Measurements from ENCODE around the gene MRFAP1L1. TPM values are rescaled to one million over a fixed set of nuclear protein-coding genes. Genes with fewer than 3 reads are reported as not detected.
A peak's percentile ranks its signal among the peaks of the same experiment; 100 is the strongest.

MRFAP1L1 gene
- total RNA-seq, 1 donor from 2014 or later, result 36.8 TPM

DNA sequence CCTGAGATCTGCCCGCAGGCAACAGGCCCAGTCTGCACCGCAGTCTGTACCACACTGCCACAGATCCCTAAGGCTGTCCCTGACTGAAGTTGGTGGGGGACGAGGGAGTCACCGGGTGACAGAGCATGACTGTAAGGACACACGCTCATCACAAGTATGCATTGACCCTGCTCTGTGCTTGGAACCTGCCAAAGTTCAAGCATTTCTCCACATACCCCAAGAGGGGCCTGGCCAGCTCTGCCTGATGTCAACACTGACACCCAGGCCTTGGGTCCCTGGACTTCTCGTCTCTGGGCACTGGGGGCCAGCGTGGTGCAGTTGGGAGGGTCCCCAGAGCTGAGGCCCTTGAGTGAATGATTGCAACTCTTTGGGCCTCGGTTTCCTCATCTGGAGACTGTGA is 14.2 kb upstream of the MRFAP1L1 start:
- Mint-ChIP-seq H3K27me3 (ENCODE audit: low read depth, unreplicated experiment) (no peaks in the 10 kb centered on the region), H3K36me3 (ENCODE audit: low read depth, unreplicated experiment) (peaks cover 1% of the 10 kb centered on the region), H3K27ac (ENCODE audit: unreplicated experiment) (no peak overlapping the region), H3K9me3 (ENCODE audit: unreplicated experiment) (no peaks in the 10 kb centered on the region), H3K4me1 (ENCODE audit: low read depth, unreplicated experiment) (peaks cover 11% of the 10 kb centered on the region), H3K4me3 (ENCODE audit: unreplicated experiment) (no peak overlapping the region)
- Histone ChIP-seq H3K4me3 (ENCODE audit: insufficient read depth, low read depth, low read length) (no peak overlapping the region), H4K20me1 (ENCODE audit: insufficient read depth, low read length) (peaks cover 9% of the 10 kb centered on the region), H3K4me1 (ENCODE audit: insufficient read depth, low read length) (peaks cover 23% of the 10 kb centered on the region), H3K36me3 (ENCODE audit: insufficient read depth, low read length) (no peaks in the 10 kb centered on the region), H3K4me2 (ENCODE audit: low read length) (no peak overlapping the region), H2AFZ (ENCODE audit: low read depth, low read length) (peak overlapping the region; percentile 85), H3K9ac (ENCODE audit: low read length) (peak overlapping the region; percentile 9), H3K9me3 (ENCODE audit: insufficient read depth, low read depth, low read length) (no peaks in the 10 kb centered on the region), H3K79me2 (ENCODE audit: insufficient read depth, low read length) (no peaks in the 10 kb centered on the region), H3K27ac (ENCODE audit: low read depth, low read length) (no peak overlapping the region), H3K27me3 (ENCODE audit: insufficient read depth, low read length) (no peaks in the 10 kb centered on the region)
- DNase-seq (ENCODE audit: low read depth) (no peak), FAIRE-seq (no peak)
- TF ChIP-seq, protein P1, sequence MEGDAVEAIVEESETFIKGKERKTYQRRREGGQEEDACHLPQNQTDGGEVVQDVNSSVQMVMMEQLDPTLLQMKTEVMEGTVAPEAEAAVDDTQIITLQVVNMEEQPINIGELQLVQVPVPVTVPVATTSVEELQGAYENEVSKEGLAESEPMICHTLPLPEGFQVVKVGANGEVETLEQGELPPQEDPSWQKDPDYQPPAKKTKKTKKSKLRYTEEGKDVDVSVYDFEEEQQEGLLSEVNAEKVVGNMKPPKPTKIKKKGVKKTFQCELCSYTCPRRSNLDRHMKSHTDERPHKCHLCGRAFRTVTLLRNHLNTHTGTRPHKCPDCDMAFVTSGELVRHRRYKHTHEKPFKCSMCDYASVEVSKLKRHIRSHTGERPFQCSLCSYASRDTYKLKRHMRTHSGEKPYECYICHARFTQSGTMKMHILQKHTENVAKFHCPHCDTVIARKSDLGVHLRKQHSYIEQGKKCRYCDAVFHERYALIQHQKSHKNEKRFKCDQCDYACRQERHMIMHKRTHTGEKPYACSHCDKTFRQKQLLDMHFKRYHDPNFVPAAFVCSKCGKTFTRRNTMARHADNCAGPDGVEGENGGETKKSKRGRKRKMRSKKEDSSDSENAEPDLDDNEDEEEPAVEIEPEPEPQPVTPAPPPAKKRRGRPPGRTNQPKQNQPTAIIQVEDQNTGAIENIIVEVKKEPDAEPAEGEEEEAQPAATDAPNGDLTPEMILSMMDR (IDR thresholded peaks at IDR 0.05; ENCODE audit: insufficient read depth, low read depth, low read length), result no peak
- no peak for TF ChIP-seq EZH2 (IDR thresholded peaks at IDR 0.05; ENCODE audit: insufficient read depth, low read length)

DNA sequence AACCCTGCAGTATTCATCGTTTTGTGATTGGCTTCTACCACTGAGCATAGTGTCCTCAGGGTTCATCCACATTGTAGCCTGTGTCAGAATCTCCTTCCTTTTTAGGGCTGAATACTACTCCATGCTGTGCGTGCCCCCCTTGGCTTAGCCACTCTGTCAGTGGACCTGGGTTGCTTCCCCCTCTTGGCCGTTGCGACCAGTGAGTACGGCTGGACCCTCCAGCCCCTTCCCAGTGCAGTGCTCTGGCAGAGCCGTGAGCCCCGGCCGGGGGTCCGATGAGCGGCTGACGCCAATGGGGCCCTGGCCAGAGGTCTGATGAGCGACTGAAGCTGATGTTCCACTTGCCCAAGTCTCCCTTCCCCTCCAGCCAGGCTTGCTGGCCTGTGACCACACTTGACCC is 13.2 kb upstream of the MRFAP1L1 start:
- no peak overlapping the region for H3K27ac Mint-ChIP-seq (ENCODE audit: unreplicated experiment)
- H3K4me1 ChIP-seq (ENCODE audit: insufficient read depth, low read length), result peaks cover 23% of the 10 kb centered on the region
- FAIRE-seq (no peak), DNase-seq (ENCODE audit: low read depth) (no peak)
- no peaks in the 10 kb centered on the region for H3K27me3 Mint-ChIP-seq (ENCODE audit: low read depth, unreplicated experiment)
- H2AFZ ChIP-seq (ENCODE audit: low read depth, low read length), result no peak overlapping the region
- TF ChIP-seq EZH2 (IDR thresholded peaks at IDR 0.05; ENCODE audit: insufficient read depth, low read length), result no peak
- TF ChIP-seq, protein P1 (IDR thresholded peaks at IDR 0.05; ENCODE audit: insufficient read depth, low read depth, low read length), result no peak
- no peak overlapping the region for H3K9ac ChIP-seq (ENCODE audit: low read length)
- H3K79me2 ChIP-seq (ENCODE audit: insufficient read depth, low read length), result peaks cover 7% of the 10 kb centered on the region
- H3K4me1 Mint-ChIP-seq (ENCODE audit: low read depth, unreplicated experiment), result peaks cover 13% of the 10 kb centered on the region
- no peaks in the 10 kb centered on the region for H3K36me3 ChIP-seq (ENCODE audit: insufficient read depth, low read length)
- no peak overlapping the region for H3K27ac ChIP-seq (ENCODE audit: low read depth, low read length)
- H3K27me3 ChIP-seq (ENCODE audit: insufficient read depth, low read length), result no peaks in the 10 kb centered on the region
- H3K9me3 Mint-ChIP-seq (ENCODE audit: unreplicated experiment), result no peaks in the 10 kb centered on the region
- H3K36me3 Mint-ChIP-seq (ENCODE audit: low read depth, unreplicated experiment), result peaks cover 2% of the 10 kb centered on the region
- H3K9me3 ChIP-seq (ENCODE audit: insufficient read depth, low read depth, low read length), result no peaks in the 10 kb centered on the region
- no peak overlapping the region for H3K4me3 ChIP-seq (ENCODE audit: insufficient read depth, low read depth, low read length)
- no peak overlapping the region for H3K4me2 ChIP-seq (ENCODE audit: low read length)
- H4K20me1 ChIP-seq (ENCODE audit: insufficient read depth, low read length), result peaks cover 16% of the 10 kb centered on the region
- H3K4me3 Mint-ChIP-seq (ENCODE audit: unreplicated experiment), result no peak overlapping the region

DNA sequence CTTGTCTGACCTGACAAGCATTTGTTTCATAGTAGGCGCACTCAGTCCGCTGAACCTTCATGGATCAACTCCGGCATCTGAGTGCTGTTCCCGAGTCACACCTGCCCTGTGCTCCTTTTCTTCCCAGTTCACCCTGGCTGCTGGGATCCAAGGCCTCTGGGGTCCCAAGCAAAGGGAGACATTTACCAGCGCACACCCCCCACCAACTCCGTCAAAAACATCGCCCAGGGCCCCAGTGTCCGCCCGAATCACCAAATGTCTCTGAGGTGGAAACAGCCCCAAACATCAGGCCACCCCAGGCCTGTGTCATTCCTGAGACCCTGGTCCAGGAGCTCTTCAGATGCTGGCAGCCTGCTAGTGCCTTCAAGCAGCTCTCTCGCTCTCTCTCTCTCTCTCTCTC is 11.5 kb upstream of the MRFAP1L1 start:
- Histone ChIP-seq H4K20me1 (ENCODE audit: insufficient read depth, low read length) (peaks cover 28% of the 10 kb centered on the region), H2AFZ (ENCODE audit: low read depth, low read length) (no peak overlapping the region), H3K79me2 (ENCODE audit: insufficient read depth, low read length) (peaks cover 24% of the 10 kb centered on the region), H3K4me1 (ENCODE audit: insufficient read depth, low read length) (peaks cover 15% of the 10 kb centered on the region), H3K27ac (ENCODE audit: low read depth, low read length) (no peak overlapping the region), H3K36me3 (ENCODE audit: insufficient read depth, low read length) (no peaks in the 10 kb centered on the region), H3K4me3 (ENCODE audit: insufficient read depth, low read depth, low read length) (no peak overlapping the region), H3K4me2 (ENCODE audit: low read length) (no peak overlapping the region), H3K27me3 (ENCODE audit: insufficient read depth, low read length) (no peaks in the 10 kb centered on the region), H3K9ac (ENCODE audit: low read length) (no peak overlapping the region), H3K9me3 (ENCODE audit: insufficient read depth, low read depth, low read length) (no peaks in the 10 kb centered on the region)
- Mint-ChIP-seq H3K27ac (ENCODE audit: unreplicated experiment) (no peak overlapping the region), H3K4me3 (ENCODE audit: unreplicated experiment) (no peak overlapping the region), H3K9me3 (ENCODE audit: unreplicated experiment) (no peaks in the 10 kb centered on the region), H3K27me3 (ENCODE audit: low read depth, unreplicated experiment) (no peaks in the 10 kb centered on the region), H3K4me1 (ENCODE audit: low read depth, unreplicated experiment) (peaks cover 13% of the 10 kb centered on the region), H3K36me3 (ENCODE audit: low read depth, unreplicated experiment) (peaks cover 2% of the 10 kb centered on the region)
- no peak for TF ChIP-seq EZH2 (IDR thresholded peaks at IDR 0.05; ENCODE audit: insufficient read depth, low read length)
- TF ChIP-seq, protein P1 (IDR thresholded peaks at IDR 0.05; ENCODE audit: insufficient read depth, low read depth, low read length), result no peak
- no peak for DNase-seq (ENCODE audit: low read depth)
- no peak for FAIRE-seq

Data from astrocyte (in vitro differentiated cells and primary cell).